HUES64 (cell line): ENCODE data around the gene FTSJ3.
"Not testable (repeated sequence)": the region's sequence is repeated elsewhere in the genome, so short reads cannot be mapped to it uniquely, and the experiment has no call there.

ENCODE experiments used
- H3K27ac ChIP-seq: 2 replicates; pipeline ENCODE4 v1.7.0; 2013; ENCODE audit warnings: low read depth, low read length, inconsistent platforms
- H3K27me3 ChIP-seq: 2 replicates; pipeline ENCODE4 v1.6.1; 2013; ENCODE audit warnings: mild to moderate bottlenecking, low read length; ENCODE audit not compliant: insufficient read depth
- H3K36me3 ChIP-seq: 2 replicates; pipeline ENCODE4 v1.6.1; 2013; ENCODE audit warnings: mild to moderate bottlenecking, low read length; ENCODE audit not compliant: insufficient read depth
- H3K4me1 ChIP-seq: 2 replicates; pipeline ENCODE4 v1.6.1; 2013; ENCODE audit warnings: mild to moderate bottlenecking, low read length, moderate library complexity; ENCODE audit not compliant: insufficient read depth
- H3K4me3 ChIP-seq: 2 replicates; pipeline ENCODE4 v1.5.1; 2013; ENCODE audit warnings: mild to moderate bottlenecking, low read length, moderate library complexity
- H3K9ac ChIP-seq: 2 replicates; pipeline ENCODE4 v1.6.1; 2013; ENCODE audit warnings: mild to moderate bottlenecking, low read depth, low read length
- H3K9me3 ChIP-seq: 2 replicates; pipeline ENCODE4 v1.6.1; 2013; ENCODE audit warnings: low read depth, low read length; ENCODE audit not compliant: insufficient read depth
- WGBS: fragments of 150-250, 120-280 bp; methylation state at CpG from one replicate; pipeline ENCODE4 v1.1.7; 2013; ENCODE audit warnings: missing lambda C conversion rate; 5-methylcytosine and 5-hydroxymethylcytosine counted together

FTSJ3 gene

DNA sequence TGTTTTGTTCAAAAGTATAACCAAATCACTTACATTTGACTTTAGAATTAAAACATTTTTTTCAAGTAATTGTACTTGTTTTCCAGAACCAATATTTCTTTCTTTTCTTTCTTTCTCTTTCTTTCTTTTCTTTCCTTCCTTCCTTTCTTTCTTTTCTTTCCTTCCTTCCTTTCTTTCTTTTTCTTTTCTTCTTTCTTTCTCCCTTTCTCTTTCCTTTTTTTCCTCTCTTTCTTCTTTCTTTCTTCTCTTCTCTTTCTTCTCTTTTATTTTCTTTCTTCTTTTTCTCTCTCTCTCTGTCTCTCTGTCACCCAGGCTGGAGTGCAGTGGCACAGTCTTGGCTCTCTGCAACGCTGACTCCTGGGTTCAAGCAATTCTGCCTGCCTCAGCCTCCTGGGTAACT lies 26.7 kb downstream of the FTSJ3 start:
- H3K4me1 ChIP-seq: no peaks in the 10 kb centered on the region
- H3K27ac ChIP-seq: no peak overlapping the region
- H3K9me3 ChIP-seq: no peaks in the 10 kb centered on the region
- WGBS: 96% methylated on average over 1 of the region's 1 CpG
- no peaks in the 10 kb centered on the region for H3K27me3 ChIP-seq
- H3K9ac ChIP-seq: no peak overlapping the region
- peaks cover 97% of the 10 kb centered on the region for H3K36me3 ChIP-seq
- no peak overlapping the region for H3K4me3 ChIP-seq

- H3K36me3 ChIP-seq: peaks cover 98% of the 10 kb centered on the region
- no peaks in the 10 kb centered on the region for H3K27me3 ChIP-seq
- WGBS: 91% methylated on average over 3 of the region's 3 CpGs
These were observed 28.8 kb downstream of the FTSJ3 start for GRCh38 chr17:63798572-63799106.

DNA sequence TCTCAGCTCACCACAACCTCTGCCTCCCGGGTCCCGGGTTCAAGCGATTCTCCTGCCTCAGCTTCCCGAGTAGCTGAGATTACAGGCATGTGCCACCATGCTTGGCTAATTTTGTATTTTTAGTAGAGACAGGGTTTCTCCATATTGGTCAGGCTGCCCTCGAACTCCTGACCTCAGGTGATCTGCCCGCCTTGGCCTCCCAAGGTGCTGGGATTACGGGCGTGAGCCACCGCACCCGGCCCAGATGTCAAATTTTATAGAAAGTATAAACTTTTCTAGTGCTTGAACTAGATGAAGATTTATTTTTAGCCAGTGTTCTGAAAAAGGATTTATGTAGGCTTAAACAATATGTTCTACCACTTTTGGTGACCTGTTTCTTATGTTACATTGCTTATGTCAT lies 31.1 kb downstream of the FTSJ3 start:
- not testable (repeated sequence) for H3K4me3 ChIP-seq, H3K4me1 ChIP-seq, H3K27me3 ChIP-seq, H3K9me3 ChIP-seq, H3K27ac ChIP-seq, H3K9ac ChIP-seq
- 95% methylated on average over 10 of the region's 10 CpGs for WGBS
- H3K36me3 ChIP-seq: peaks cover 100% of the 10 kb centered on the region

More at GRCh38 chr17:63798572-63799106, 28.8 kb downstream of the FTSJ3 start:
- Histone ChIP-seq H3K27ac (no peak overlapping the region), H3K9ac (no peak overlapping the region), H3K9me3 (no peaks in the 10 kb centered on the region), H3K4me1 (no peaks in the 10 kb centered on the region), H3K4me3 (no peak overlapping the region)

GRCh38 chr17:63792055-63792729 lies 35.3 kb downstream of the FTSJ3 start:
- Histone ChIP-seq H3K27me3 (no peaks in the 10 kb centered on the region), H3K4me1 (no peaks in the 10 kb centered on the region), H3K9me3 (no peaks in the 10 kb centered on the region), H3K9ac (no peak overlapping the region), H3K4me3 (no peak overlapping the region), H3K36me3 (peaks cover 100% of the 10 kb centered on the region), H3K27ac (no peak overlapping the region)
- 100% methylated on average over 3 of the region's 3 CpGs for WGBS

DNA sequence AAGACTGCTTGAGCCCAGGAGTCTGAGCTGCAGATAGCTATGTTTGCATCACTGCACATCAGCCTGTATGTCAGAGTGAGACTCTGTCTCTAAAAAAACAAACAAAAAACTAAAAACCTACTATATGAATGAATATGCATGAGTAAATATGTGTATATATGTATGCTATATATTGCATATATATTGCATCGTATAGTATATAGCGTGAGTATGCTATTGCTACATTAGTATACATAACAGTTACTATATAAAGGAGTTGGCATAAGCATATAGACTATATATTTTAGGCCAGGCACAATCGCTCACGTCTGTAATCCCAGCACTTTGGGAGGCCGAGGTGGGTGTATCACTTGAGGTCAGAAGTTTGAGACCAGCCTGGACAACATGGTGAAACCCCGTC lies 37.4 kb downstream of the FTSJ3 start:
- WGBS: 94% methylated on average over 4 of the region's 6 CpGs
- Histone ChIP-seq H3K27ac (no peak overlapping the region), H3K27me3 (no peaks in the 10 kb centered on the region), H3K36me3 (peaks cover 99% of the 10 kb centered on the region), H3K9ac (no peak overlapping the region), H3K4me1 (no peaks in the 10 kb centered on the region), H3K4me3 (no peak overlapping the region), H3K9me3 (no peaks in the 10 kb centered on the region)

DNA sequence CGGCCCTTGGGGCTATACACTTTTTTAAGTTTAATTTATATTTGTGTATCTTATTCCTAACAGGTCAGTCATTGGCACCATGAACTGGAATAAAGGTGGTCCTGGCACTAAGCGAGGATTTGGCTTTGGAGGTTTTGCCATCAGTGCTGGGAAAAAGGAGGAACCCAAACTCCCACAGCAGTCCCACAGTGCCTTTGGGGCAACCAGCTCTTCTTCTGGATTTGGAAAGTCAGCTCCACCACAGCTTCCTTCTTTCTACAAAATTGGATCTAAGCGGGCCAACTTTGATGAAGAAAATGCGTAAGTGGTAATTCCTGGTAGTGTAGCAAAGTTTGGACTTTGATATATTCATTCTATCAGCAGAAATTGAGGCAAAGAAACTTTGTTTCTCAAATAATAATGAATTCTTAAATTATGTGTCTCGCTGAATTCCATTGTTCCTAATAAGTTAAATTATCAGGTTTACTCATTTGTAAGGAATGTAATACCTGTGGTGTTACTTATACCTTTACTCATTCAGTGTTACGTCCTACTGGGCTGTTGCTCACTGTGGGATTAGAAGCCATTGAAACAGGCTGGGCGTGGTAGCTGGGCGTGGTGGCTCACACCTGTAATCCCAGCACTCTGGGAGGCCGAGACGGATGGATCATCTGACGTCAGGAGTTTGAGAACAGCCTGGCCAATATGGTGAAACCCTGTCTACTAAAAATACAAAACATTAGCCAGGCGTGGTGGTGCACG lies 40.3 kb downstream of the FTSJ3 start:
- no peaks in the 10 kb centered on the region for H3K4me1 ChIP-seq
- H3K9ac ChIP-seq: no peak overlapping the region
- no peak overlapping the region for H3K4me3 ChIP-seq
- no peaks in the 10 kb centered on the region for H3K9me3 ChIP-seq
- H3K27ac ChIP-seq: no peak overlapping the region
- no peaks in the 10 kb centered on the region for H3K27me3 ChIP-seq
- H3K36me3 ChIP-seq: peaks cover 96% of the 10 kb centered on the region
- WGBS: 97% methylated on average over 12 of the region's 13 CpGs

GRCh38 chr17:63786117-63786516 lies 41.3 kb downstream of the FTSJ3 start:
- Histone ChIP-seq H3K9me3 (no peaks in the 10 kb centered on the region), H3K36me3 (peaks cover 88% of the 10 kb centered on the region), H3K4me1 (no peaks in the 10 kb centered on the region), H3K27ac (no peak overlapping the region), H3K9ac (no peak overlapping the region), H3K27me3 (no peaks in the 10 kb centered on the region), H3K4me3 (no peak overlapping the region)
- 100% methylated on average over 1 of the region's 1 CpG for WGBS

DNA sequence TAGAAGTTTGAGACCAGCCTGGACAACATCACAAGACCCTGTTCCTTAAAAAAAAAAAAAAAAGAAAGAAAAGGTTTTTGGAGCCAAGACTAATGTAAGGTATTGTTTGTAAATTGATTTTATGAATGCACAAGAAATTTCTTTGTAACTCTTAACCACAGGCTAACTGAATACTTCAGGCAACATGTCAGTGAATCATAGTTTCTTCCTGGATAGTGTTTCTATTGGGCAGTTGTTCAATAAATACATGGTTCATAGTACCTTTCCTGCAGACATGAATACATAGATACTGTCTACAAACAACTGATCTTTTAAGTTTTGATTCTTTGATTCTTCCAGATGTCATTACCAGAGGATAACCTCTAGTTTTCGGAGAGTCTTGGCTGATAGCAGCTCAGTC lies 41.9 kb downstream of the FTSJ3 start:
- peaks cover 88% of the 10 kb centered on the region for H3K36me3 ChIP-seq

GRCh38 chr17:63783522-63783921 lies 43.9 kb downstream of the FTSJ3 start:
- Histone ChIP-seq H3K9ac (no peak overlapping the region), H3K36me3 (peaks cover 85% of the 10 kb centered on the region), H3K27ac (no peak overlapping the region), H3K4me3 (no peak overlapping the region), H3K27me3 (no peaks in the 10 kb centered on the region), H3K4me1 (no peaks in the 10 kb centered on the region), H3K9me3 (no peaks in the 10 kb centered on the region)
- 90% methylated on average over 4 of the region's 6 CpGs for WGBS

More for the DNA sequence above, 41.9 kb downstream of the FTSJ3 start:
- H3K27me3 ChIP-seq: no peaks in the 10 kb centered on the region
- H3K4me3 ChIP-seq: no peak overlapping the region
- WGBS: 100% methylated on average over 1 of the region's 1 CpG
- H3K27ac ChIP-seq: no peak overlapping the region
- H3K4me1 ChIP-seq: no peaks in the 10 kb centered on the region
- H3K9me3 ChIP-seq: no peaks in the 10 kb centered on the region
- no peak overlapping the region for H3K9ac ChIP-seq

GRCh38 chr17:63780928-63781327 lies 46.5 kb downstream of the FTSJ3 start:
- Histone ChIP-seq H3K9me3 (no peaks in the 10 kb centered on the region), H3K27ac (no peak overlapping the region), H3K9ac (no peak overlapping the region), H3K27me3 (no peaks in the 10 kb centered on the region), H3K4me3 (no peak overlapping the region), H3K36me3 (peaks cover 82% of the 10 kb centered on the region), H3K4me1 (0 out of 2 replicates have a peak, but pooled peaks cover 2% of the 10 kb centered on the region)
- 97% methylated on average over 4 of the region's 4 CpGs for WGBS

- WGBS: 88% methylated on average over 1 of the region's 1 CpG
- Histone ChIP-seq H3K9ac (peak overlapping the region; percentile 45; the same call in 1 of the 2 replicates), H3K4me1 (0 out of 2 replicates have a peak, but pooled peaks cover 6% of the 10 kb centered on the region), H3K36me3 (peaks cover 80% of the 10 kb centered on the region), H3K9me3 (no peaks in the 10 kb centered on the region), H3K4me3 (no peak overlapping the region), H3K27me3 (no peaks in the 10 kb centered on the region), H3K27ac (no peak overlapping the region)
These were observed 47.0 kb downstream of the FTSJ3 start for GRCh38 chr17:63780507-63780906.
